ENCODE measurements around the gene ZNRF3. TPM values are rescaled to one million over a fixed set of nuclear protein-coding genes. Genes with fewer than 3 reads are reported as not detected.
"Not testable (repeated sequence)": the region's sequence is repeated elsewhere in the genome, so short reads cannot be mapped to it uniquely, and the experiment has no call there.

The ZNRF3 gene
- polyA plus RNA-seq, 1 of the 3 experiments (the other 2 are of a cell fraction) = 4.2 TPM

DNA sequence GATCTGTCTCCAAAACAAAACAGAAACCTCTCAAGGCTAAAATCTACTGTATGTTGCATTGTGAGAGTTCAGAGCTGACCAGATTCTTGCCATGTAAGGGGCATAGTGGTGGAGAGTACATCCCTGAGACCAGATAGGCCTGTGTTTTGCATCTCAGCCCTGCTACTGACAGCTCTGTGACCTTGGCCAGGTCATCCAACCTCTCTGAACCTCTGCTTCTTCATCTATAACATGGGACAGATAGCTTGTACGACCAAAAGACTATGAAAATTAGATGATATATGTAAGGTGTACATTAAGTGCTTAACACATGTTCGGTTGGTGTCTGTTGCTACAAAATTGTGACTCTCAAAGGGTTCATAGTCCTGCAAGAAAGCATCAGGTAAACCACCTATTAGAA, 22.9 kb downstream of the ZNRF3 start (continued):
- TF ChIP-seq, protein P1, sequence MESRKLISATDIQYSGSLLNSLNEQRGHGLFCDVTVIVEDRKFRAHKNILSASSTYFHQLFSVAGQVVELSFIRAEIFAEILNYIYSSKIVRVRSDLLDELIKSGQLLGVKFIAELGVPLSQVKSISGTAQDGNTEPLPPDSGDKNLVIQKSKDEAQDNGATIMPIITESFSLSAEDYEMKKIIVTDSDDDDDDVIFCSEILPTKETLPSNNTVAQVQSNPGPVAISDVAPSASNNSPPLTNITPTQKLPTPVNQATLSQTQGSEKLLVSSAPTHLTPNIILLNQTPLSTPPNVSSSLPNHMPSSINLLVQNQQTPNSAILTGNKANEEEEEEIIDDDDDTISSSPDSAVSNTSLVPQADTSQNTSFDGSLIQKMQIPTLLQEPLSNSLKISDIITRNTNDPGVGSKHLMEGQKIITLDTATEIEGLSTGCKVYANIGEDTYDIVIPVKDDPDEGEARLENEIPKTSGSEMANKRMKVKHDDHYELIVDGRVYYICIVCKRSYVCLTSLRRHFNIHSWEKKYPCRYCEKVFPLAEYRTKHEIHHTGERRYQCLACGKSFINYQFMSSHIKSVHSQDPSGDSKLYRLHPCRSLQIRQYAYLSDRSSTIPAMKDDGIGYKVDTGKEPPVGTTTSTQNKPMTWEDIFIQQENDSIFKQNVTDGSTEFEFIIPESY (IDR thresholded peaks at IDR 0.05; ENCODE audit: borderline replicate concordance, low read depth) = no peak
- no peak for TF ChIP-seq RAD21 (IDR thresholded peaks at IDR 0.05; ENCODE audit: low read length)
- no peak for TF ChIP-seq NRF1 (IDR thresholded peaks at IDR 0.05; ENCODE audit: low read depth, low read length)
- no peak for TF ChIP-seq TAF1 (IDR thresholded peaks at IDR 0.05; ENCODE audit: borderline replicate concordance, low read depth, low read length)
- TF ChIP-seq TEAD4 (IDR thresholded peaks at IDR 0.05; ENCODE audit: borderline replicate concordance, insufficient read depth) = no peak
- no peak for TF ChIP-seq EP300 (IDR thresholded peaks at IDR 0.05; ENCODE audit: borderline replicate concordance in 1 of 2, low read depth in 1 of 2, low read length in 1 of 2)
- no peak for TF ChIP-seq RCOR1 (IDR thresholded peaks at IDR 0.05; ENCODE audit: low read length)
- no peak for TF ChIP-seq TCF12 (IDR thresholded peaks at IDR 0.05)

DNA sequence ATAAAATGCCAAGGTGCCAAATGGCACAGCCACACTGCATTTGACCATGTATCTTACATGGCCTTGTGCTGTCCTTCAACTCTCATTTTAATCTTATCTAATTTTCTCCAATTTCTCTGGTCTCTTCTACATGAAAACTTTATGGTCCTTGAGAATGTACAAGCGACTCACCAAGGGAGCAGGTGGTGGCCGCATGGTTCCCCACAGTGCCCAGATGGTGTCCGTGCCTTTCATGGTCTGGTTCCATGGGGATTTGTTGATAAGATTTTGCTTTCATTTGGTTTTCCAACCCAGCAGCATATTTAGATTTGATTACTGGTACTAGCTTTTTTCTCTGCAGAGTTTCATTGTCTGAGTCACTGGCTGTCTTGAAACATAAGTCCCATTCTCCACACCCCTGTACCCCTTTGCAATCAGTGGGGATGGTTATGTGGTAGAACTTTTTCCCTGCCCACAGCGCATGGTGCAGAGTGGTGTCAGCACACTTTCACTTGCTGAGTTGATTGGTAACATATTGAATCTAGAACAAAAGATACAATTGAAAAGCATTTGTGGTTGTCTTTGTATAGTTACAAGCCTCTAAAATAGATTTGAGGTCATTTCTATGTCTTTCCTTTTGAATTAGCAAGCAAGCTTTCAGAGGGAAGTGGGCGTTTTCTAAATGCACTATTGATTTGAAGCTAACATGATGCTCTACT, 24.1 kb downstream of the ZNRF3 start:
- DNase-seq = no peak

DNA sequence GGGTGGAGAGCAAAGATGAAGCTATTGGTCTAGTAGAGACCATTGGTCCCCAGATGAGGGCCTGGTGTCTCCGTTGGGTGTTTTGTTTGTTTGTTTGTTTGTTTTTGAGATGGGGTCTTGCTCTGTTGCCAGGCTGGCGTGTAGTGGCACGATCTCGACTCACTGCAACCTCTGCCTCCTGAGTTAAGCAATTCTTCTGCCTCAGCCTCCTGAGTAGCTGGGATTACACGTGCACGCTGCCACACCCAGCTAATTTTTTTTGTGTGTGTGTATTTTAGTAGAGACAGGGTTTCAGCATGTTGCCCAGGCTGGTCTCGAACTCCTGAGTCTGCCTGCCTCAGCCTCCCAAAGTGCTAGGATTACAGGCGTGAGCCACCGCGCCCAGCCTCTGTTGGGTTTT, 25.4 kb downstream of the ZNRF3 start:
- H3K36me3 ChIP-seq (replicated peaks in 1 of 2; ENCODE audit: control insufficient read depth in 1 of 2, insufficient read depth in 2 of 2, low read length in 1 of 2); H3K9me3 ChIP-seq; POLR2A ChIA-PET; H2AFZ ChIP-seq (ENCODE audit: low read depth); H3K9ac ChIP-seq; DNase-seq; H3K27me3 ChIP-seq (ENCODE audit: insufficient read depth); H3K27ac ChIP-seq (ENCODE audit: low read depth in 2 of 2, low read length in 1 of 2); H3F3A ChIP-seq (replicated peaks; ENCODE audit: insufficient read depth); H3K9me2 ChIP-seq; H3K4me2 ChIP-seq; H3K4me3 ChIP-seq (ENCODE audit: low read depth in 2 of 2, low read length in 1 of 2): not testable (repeated sequence)
- CTCF ChIA-PET = interaction anchor here (0.7 to 2.0 kb wide), 2 partner anchors 15 to 132 kb away, joined by 3 to 4 read pairs; no protein-coding TSS in a partner anchor
- 93% methylated on average over 10 of the region's 10 CpGs for WGBS (ENCODE audit: low lambda C conversion rate)
- Histone ChIP-seq H3K4me1 (ENCODE audit: control insufficient read depth in 1 of 2, insufficient read depth in 2 of 2, low read depth in 1 of 2, low read length in 1 of 2) (peaks cover 5 to 13% of the 10 kb centered on the region in 2 experiments; a peak in 2 of 4 replicates), H4K20me1 (ENCODE audit: insufficient read depth) (peaks cover 40% of the 10 kb centered on the region), H3K79me2 (ENCODE audit: insufficient read depth) (peaks cover 50% of the 10 kb centered on the region)

More for the DNA sequence above, 24.1 kb downstream of the ZNRF3 start:
- Histone ChIP-seq H4K20me1 (ENCODE audit: insufficient read depth) (peaks cover 38% of the 10 kb centered on the region), H2AFZ (ENCODE audit: low read depth) (no peak overlapping the region), H3K79me2 (ENCODE audit: insufficient read depth) (peaks cover 51% of the 10 kb centered on the region), H3K27ac (ENCODE audit: low read depth in 2 of 2, low read length in 1 of 2) (no peak overlapping the region), H3K4me3 (ENCODE audit: low read depth in 2 of 2, low read length in 1 of 2) (no peak overlapping the region), H3K27me3 (ENCODE audit: insufficient read depth) (no peaks in the 10 kb centered on the region), H3K36me3 (replicated peaks in 1 of 2; ENCODE audit: control insufficient read depth in 1 of 2, insufficient read depth in 2 of 2, low read length in 1 of 2) (no peaks in the 10 kb centered on the region), H3K4me2 (no peak overlapping the region), H3K4me1 (ENCODE audit: control insufficient read depth in 1 of 2, insufficient read depth in 2 of 2, low read depth in 1 of 2, low read length in 1 of 2) (peaks cover 5 to 13% of the 10 kb centered on the region in 2 experiments; a peak in 2 of 4 replicates), H3K9me3 (no peaks in the 10 kb centered on the region), H3K9ac (no peak overlapping the region), H3K9me2 (no peaks in the 10 kb centered on the region), H3F3A (replicated peaks; ENCODE audit: insufficient read depth) (peaks cover 3% of the 10 kb centered on the region)
- WGBS (ENCODE audit: low lambda C conversion rate) = 81% methylated on average over 5 of the region's 5 CpGs
- ChIA-PET POLR2A (interaction anchor here (0.9 to 1.3 kb wide), 2 partner anchors 10 to 91 kb away, joined by 3 read pairs; no protein-coding TSS in a partner anchor), CTCF (interaction anchor here (0.9 to 2.0 kb wide), 2 partner anchors 52 to 133 kb away, joined by 3 to 4 read pairs; no protein-coding TSS in a partner anchor)
- TF ChIP-seq FOXM1 (IDR thresholded peaks at IDR 0.05; ENCODE audit: low read depth) (no peak), MXI1 (IDR thresholded peaks at IDR 0.05; ENCODE audit: low read depth, low read length) (0 out of 2 replicates have a peak, but pooled peaks have one; percentile 20), GATA2 (CRISPR knock-in tag; IDR thresholded peaks at IDR 0.05) (0 out of 2 replicates have a peak, but pooled peaks have one; percentile 9)

Measured in SK-N-SH (cell line).